Hepatocyte (in vitro differentiated cells): ENCODE measurements around the gene THSD4.

Experiments used
- EZH2 ChIP-seq: fragments of 200-600 bp; sonication (generic); IDR thresholded peaks from 2 replicates; pipeline ENCODE4 v1.6.1; 2016; ENCODE audit warnings: antibody characterized with exemption, mild to moderate bottlenecking, borderline replicate concordance
- EZH2phosphoT487 ChIP-seq: fragments of 200-600 bp; sonication (generic); IDR thresholded peaks from one replicate; pipeline ENCODE4 v1.6.1; 2018; ENCODE audit warnings: antibody characterized with exemption, mild to moderate bottlenecking, low read depth, moderate library complexity; ENCODE audit not compliant: unreplicated experiment, severe bottlenecking
- TF ChIP-seq, protein P1 (sequence below): fragments of 200-600 bp; sonication (generic); IDR thresholded peaks from 2 replicates; pipeline ENCODE4 v1.5.1; 2016; ENCODE audit warnings: antibody characterized with exemption, mild to moderate bottlenecking; ENCODE audit not compliant: poor library complexity

DNA sequence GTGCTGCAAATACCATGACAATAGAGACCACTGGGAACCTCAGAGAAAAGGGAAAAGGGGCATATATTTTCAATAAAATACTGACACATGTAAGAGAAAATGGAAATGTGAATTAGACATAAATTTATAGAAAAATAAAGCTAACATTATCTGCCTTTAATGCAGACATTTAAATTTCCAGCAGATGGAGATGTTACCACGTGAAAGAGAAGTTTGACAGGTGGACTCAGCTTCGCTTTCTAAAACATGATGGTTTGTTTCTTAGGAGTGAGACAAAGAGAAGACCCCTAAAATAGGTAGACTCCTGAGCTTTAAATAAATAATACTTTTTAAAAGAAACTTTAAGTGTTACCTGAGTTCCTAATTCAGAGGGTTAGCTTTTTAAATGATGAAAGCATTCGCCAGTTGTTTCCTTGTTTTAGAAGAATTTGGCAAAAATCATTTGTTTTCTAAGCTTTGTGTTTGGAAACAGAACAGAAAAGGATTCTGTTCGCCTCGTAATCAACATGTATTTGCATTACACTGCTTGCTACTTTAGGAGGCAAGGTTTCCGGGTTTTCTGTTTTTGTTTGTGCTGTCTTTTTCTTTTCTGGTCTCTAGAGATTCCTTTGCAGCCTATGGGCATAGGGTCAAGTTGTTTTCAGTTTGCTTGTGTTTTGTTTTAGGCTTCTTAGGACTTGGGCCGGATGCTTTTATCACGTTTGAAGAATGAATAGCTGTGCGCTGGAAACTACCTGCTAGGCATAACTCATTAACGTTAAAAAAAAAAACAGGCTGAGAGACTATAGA is 271.4 kb downstream of the THSD4 start:
- TF ChIP-seq, protein P1, sequence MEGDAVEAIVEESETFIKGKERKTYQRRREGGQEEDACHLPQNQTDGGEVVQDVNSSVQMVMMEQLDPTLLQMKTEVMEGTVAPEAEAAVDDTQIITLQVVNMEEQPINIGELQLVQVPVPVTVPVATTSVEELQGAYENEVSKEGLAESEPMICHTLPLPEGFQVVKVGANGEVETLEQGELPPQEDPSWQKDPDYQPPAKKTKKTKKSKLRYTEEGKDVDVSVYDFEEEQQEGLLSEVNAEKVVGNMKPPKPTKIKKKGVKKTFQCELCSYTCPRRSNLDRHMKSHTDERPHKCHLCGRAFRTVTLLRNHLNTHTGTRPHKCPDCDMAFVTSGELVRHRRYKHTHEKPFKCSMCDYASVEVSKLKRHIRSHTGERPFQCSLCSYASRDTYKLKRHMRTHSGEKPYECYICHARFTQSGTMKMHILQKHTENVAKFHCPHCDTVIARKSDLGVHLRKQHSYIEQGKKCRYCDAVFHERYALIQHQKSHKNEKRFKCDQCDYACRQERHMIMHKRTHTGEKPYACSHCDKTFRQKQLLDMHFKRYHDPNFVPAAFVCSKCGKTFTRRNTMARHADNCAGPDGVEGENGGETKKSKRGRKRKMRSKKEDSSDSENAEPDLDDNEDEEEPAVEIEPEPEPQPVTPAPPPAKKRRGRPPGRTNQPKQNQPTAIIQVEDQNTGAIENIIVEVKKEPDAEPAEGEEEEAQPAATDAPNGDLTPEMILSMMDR, result peak; percentile 65
- TF ChIP-seq EZH2, result no peak
- TF ChIP-seq EZH2phosphoT487, result no peak
